Middle frontal gyrus (tissue), 1 donor: ENCODE data around the gene UCHL1.
"Not testable (repeated sequence)": the region's sequence is repeated elsewhere in the genome, so short reads cannot be mapped to it uniquely, and the experiment has no call there.

Source experiments
- DNase-seq: peaks from one replicate; pipeline ENCODE4 v3.0.0-alpha.2; 2015; ENCODE audit warnings: low spot score; ENCODE audit errors: extremely low spot score

The UCHL1 gene

GRCh38 chr4:41288254-41288653 is 31.5 kb downstream of the UCHL1 start:
- DNase-seq: no peak

GRCh38 chr4:41290479-41290878 is 33.8 kb downstream of the UCHL1 start:
- DNase-seq: no peak

DNA sequence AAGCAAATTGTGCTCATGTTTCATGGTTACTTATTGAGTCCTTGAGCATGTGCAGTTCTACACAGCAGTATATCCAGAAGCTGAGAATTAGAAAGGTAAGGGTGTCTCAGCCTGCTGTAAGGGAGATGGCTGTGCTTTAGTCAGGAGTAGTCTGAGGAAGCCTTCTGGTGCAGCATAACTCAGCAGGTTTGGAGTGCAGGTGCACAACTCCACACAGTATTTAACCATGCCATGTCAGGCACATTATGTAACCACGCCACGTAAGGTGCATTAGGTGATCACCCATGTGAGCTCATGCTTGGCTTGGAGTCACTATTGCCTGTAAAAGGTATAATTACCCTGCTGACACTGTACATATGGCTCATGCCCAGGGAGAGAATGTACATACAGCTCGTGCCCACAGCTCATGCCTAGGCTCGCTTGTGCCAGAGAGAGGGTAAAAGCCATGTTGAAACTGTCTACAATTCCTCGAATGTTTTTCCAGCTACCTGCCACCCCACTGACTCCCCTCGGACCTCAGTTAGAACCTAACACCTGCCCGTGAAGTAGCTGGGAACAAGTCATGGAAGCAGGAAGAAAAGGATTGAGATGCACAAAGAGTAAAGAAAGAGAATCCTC is 37.8 kb downstream of the UCHL1 start:
- DNase-seq: no peak

GRCh38 chr4:41296995-41297394 is 40.3 kb downstream of the UCHL1 start:
- no peak for DNase-seq

GRCh38 chr4:41297832-41298231 is 41.1 kb downstream of the UCHL1 start:
- DNase-seq: no peak

DNA sequence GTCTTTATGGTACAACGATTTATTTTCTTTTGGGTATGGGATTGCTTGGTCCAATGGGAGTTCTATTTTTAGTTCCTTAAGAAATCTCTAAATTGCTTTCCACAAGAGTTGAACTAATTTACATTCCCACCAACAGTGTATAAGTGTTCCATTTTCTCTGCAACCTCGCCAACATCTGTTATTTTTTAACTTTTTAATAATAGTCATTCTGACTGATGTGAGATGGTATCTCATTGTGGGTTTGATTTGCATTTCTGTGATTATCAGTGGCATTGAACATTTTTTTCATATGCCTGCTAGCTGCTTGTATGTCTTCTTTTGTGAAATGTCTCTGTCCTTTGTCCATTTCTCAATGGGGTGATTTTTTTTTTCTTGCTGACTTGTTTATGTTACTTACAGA is 42.8 kb downstream of the UCHL1 start:
- no peak for DNase-seq

- DNase-seq: no peak
Measured at GRCh38 chr4:41301137-41301536, 44.4 kb downstream of the UCHL1 start.

GRCh38 chr4:41303372-41304118 is 46.8 kb downstream of the UCHL1 start:
- DNase-seq: no peak

- DNase-seq: no peak
Measured at GRCh38 chr4:41304221-41304620, 47.5 kb downstream of the UCHL1 start.

- DNase-seq: no peak
Measured at GRCh38 chr4:41305476-41305875, 48.7 kb downstream of the UCHL1 start.

GRCh38 chr4:41307638-41308037 is 50.9 kb downstream of the UCHL1 start:
- DNase-seq: no peak

- no peak for DNase-seq
Measured at GRCh38 chr4:41308398-41308797, 51.7 kb downstream of the UCHL1 start.

- DNase-seq: not testable (repeated sequence)
Measured at GRCh38 chr4:41315426-41315825, 58.7 kb downstream of the UCHL1 start.

DNA sequence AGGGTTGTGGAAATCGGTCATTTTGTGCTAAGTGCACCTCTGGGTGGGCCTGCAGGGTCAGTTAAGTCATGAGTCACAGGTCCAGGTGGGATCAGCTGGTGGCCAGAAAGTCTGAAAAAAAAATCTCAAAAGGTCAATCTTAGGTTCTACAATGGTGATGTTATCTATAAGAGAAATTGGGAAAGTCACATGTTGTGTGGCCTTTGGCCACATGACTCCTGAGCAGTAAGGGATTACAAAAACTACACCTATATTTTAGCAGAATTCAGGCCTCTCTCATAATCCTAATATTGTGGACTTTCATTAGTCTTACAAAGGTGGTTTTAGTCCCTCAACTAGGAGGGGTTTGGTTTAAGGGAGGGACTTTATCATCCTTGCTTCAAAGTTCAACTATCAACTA is 59.1 kb downstream of the UCHL1 start:
- no peak for DNase-seq
